H9 (cell line): ENCODE results near the gene C1orf122. TPM values are rescaled to one million over a fixed set of nuclear protein-coding genes. Genes with fewer than 3 reads are reported as not detected.

ENCODE experiments used
- DNase-seq: peaks from one replicate; pipeline ENCODE4 v3.0.0-alpha.2; 2017
- H2AFZ ChIP-seq: one replicate; pipeline ENCODE4 v1.6.1; 2013; ENCODE audit warnings: mild to moderate bottlenecking, low read length, control low read depth, moderate library complexity
- H2AK5ac ChIP-seq: 2 replicates; pipeline ENCODE4 v1.6.1; 2013; ENCODE audit warnings: low read length, control low read depth, mixed read lengths; ENCODE audit not compliant: insufficient read length
- H2BK120ac ChIP-seq: one replicate; pipeline ENCODE4 v1.6.1; 2013; ENCODE audit warnings: low read depth, mild to moderate bottlenecking, low read length, control low read depth, inconsistent platforms; ENCODE audit not compliant: poor library complexity, severe bottlenecking
- H2BK12ac ChIP-seq: 2 replicates; pipeline ENCODE4 v1.6.1; 2013; ENCODE audit warnings: low read length, control low read depth, mixed read lengths, low read depth; ENCODE audit not compliant: insufficient read length
- H2BK15ac ChIP-seq: 2 replicates; pipeline ENCODE4 v1.6.1; 2013; ENCODE audit warnings: low read depth, low read length, control low read depth
- H2BK20ac ChIP-seq: one replicate; pipeline ENCODE4 v1.6.1; 2013; ENCODE audit warnings: low read depth, mild to moderate bottlenecking, low read length, control low read depth, inconsistent platforms; ENCODE audit not compliant: poor library complexity, severe bottlenecking
- H2BK5ac ChIP-seq: 2 replicates; pipeline ENCODE4 v1.6.1; 2013; ENCODE audit warnings: low read length, control low read depth, mixed read lengths; ENCODE audit not compliant: insufficient read length
- H3K14ac ChIP-seq: 2 replicates; pipeline ENCODE4 v1.6.1; 2013; ENCODE audit warnings: low read length, control low read depth; ENCODE audit not compliant: insufficient read depth
- H3K18ac ChIP-seq: 2 replicates; pipeline ENCODE4 v1.6.1; 2013; ENCODE audit warnings: low read depth, mild to moderate bottlenecking, mixed read lengths, low read length, control low read depth; ENCODE audit not compliant: insufficient read length
- H3K23ac ChIP-seq: 2 replicates; pipeline ENCODE4 v1.6.1; 2013; ENCODE audit warnings: low read length, control low read depth, mixed read lengths, low read depth; ENCODE audit not compliant: insufficient read length
- H3K23me2 ChIP-seq: 2 replicates; pipeline ENCODE4 v1.6.1; 2013; ENCODE audit warnings: low read depth, mild to moderate bottlenecking, mixed read lengths, low read length, control low read depth; ENCODE audit not compliant: insufficient read length, poor library complexity, severe bottlenecking
- H3K27ac ChIP-seq: 2 replicates; pipeline ENCODE4 v1.5.1; 2013; ENCODE audit warnings: low read length, control low read depth, mixed read lengths, low read depth; ENCODE audit not compliant: insufficient read length
- H3K27me3 ChIP-seq: 2 replicates; pipeline ENCODE4 v1.6.1; 2013; ENCODE audit warnings: low read length, control low read depth, inconsistent platforms; ENCODE audit not compliant: insufficient read depth
- H3K4ac ChIP-seq: 2 replicates; pipeline ENCODE4 v1.6.1; 2013; ENCODE audit warnings: low read depth, mild to moderate bottlenecking, control low read depth, inconsistent platforms, low read length, moderate library complexity
- H3K4me1 ChIP-seq: 2 replicates; pipeline ENCODE4 v1.6.1; 2013; ENCODE audit warnings: low read length, control low read depth, inconsistent platforms; ENCODE audit not compliant: insufficient read depth
- H3K4me2 ChIP-seq: 2 replicates; pipeline ENCODE4 v1.6.1; 2013; ENCODE audit warnings: low read length, control low read depth, mixed read lengths; ENCODE audit not compliant: insufficient read length, insufficient read depth
- H3K56ac ChIP-seq: 2 replicates; pipeline ENCODE4 v1.6.1; 2013; ENCODE audit warnings: low read depth, mild to moderate bottlenecking, mixed read lengths, low read length, control low read depth; ENCODE audit not compliant: insufficient read length
- H3K79me1 ChIP-seq: 2 replicates; pipeline ENCODE4 v1.6.1; 2013; ENCODE audit warnings: low read depth, mild to moderate bottlenecking, moderate library complexity, low read length, control low read depth, inconsistent platforms; ENCODE audit not compliant: insufficient read depth, poor library complexity, severe bottlenecking
- H3K79me2 ChIP-seq: 2 replicates; pipeline ENCODE4 v1.6.1; 2013; ENCODE audit warnings: low read length, control low read depth, inconsistent platforms; ENCODE audit not compliant: insufficient read depth
- H3K9ac ChIP-seq: 2 replicates; pipeline ENCODE4 v1.6.1; 2013; ENCODE audit warnings: low read length, control low read depth, mixed read lengths; ENCODE audit not compliant: insufficient read length; ENCODE audit errors: extremely low read depth
- H3K9me3 ChIP-seq: one replicate; pipeline ENCODE4 v1.6.1; 2013; ENCODE audit warnings: low read depth, low read length, inconsistent platforms; ENCODE audit not compliant: control insufficient read depth
- H3T11ph ChIP-seq: one replicate; pipeline ENCODE4 v1.6.1; 2013; ENCODE audit warnings: mild to moderate bottlenecking, low read length, control low read depth, inconsistent platforms
- H4K20me1 ChIP-seq: one replicate; pipeline ENCODE4 v1.6.1; 2013; ENCODE audit not compliant: control insufficient read depth, insufficient read length, insufficient read depth
- H4K5ac ChIP-seq: 2 replicates; pipeline ENCODE4 v1.6.1; 2013; ENCODE audit warnings: low read depth, mild to moderate bottlenecking, mixed read lengths, low read length, control low read depth; ENCODE audit not compliant: insufficient read length
- H4K8ac ChIP-seq: replicated peaks from 2 replicates; pipeline ENCODE4 v1.6.1; 2013; ENCODE audit warnings: low read length, control low read depth, mixed read lengths, low read depth; ENCODE audit not compliant: insufficient read length
- H4K91ac ChIP-seq: 2 replicates; pipeline ENCODE4 v1.6.1; 2013; ENCODE audit warnings: low read depth, mild to moderate bottlenecking, moderate library complexity, mixed read lengths, low read length, control low read depth; ENCODE audit not compliant: insufficient read length
- H3K27ac Mint-ChIP-seq, 3 experiments: 2 replicates in 2 of 3; 3 replicates in 1 of 3; pipeline ENCODE4 v1.8.0; 2020 to 2021; ENCODE audit warnings: mixed read lengths in 3 of 3, mild to moderate bottlenecking in 1 of 3, moderate library complexity in 1 of 3
- H3K27me3 Mint-ChIP-seq: 2 replicates; pipeline ENCODE4 v1.8.0; 2021; ENCODE audit warnings: low read depth, mild to moderate bottlenecking, moderate library complexity, mixed read lengths
- H3K36me3 Mint-ChIP-seq, 3 experiments: 2 replicates in 2 of 3; 3 replicates in 1 of 3; pipeline ENCODE4 v1.8.0; 2020 to 2021; ENCODE audit warnings: low read depth in 3 of 3, mixed read lengths in 3 of 3; ENCODE audit not compliant: insufficient read depth in 1 of 3
- H3K4me1 Mint-ChIP-seq, 2 experiments: 2 replicates each; pipeline ENCODE4 v1.8.0; 2020; ENCODE audit warnings: mixed read lengths in 2 of 2
- H3K4me3 Mint-ChIP-seq, 2 experiments: 2 replicates in 1 of 2; 3 replicates in 1 of 2; pipeline ENCODE4 v1.8.0; 2020 to 2021; ENCODE audit warnings: mild to moderate bottlenecking in 2 of 2, mixed read lengths in 2 of 2, moderate library complexity in 1 of 2
- H3K9me3 Mint-ChIP-seq, 2 experiments: 2 replicates in 1 of 2; 3 replicates in 1 of 2; pipeline ENCODE4 v1.8.0; 2020; ENCODE audit warnings: mild to moderate bottlenecking in 2 of 2, mixed read lengths in 2 of 2, moderate library complexity in 1 of 2
- CTCF ChIP-seq: fragments of 200-600 bp; sonication (generic); conservative IDR thresholded peaks from 3 replicates; pipeline ENCODE4 v1.8.0; 2021; ENCODE audit warnings: antibody characterized with exemption, mild to moderate bottlenecking
- WGBS: extraction: QIAGEN DNeasy Blood & Tissue Kit; methylation state at CpG from one replicate; pipeline ENCODE4 v1.1.7; 2013; ENCODE audit warnings: missing lambda C conversion rate, low lambda C conversion rate, mixed read lengths; ENCODE audit not compliant: insufficient read length; ENCODE audit errors: extremely low coverage; 5-methylcytosine and 5-hydroxymethylcytosine counted together
- total RNA-seq: library from RNA; stranded (reverse); gene quantifications from 2 replicates; pipeline ENCODE4 v1.2.1, GENCODE V29; 2021

Gene C1orf122
- total RNA-seq, 1 experiment from 2014 or later, result 59.3 TPM

DNA sequence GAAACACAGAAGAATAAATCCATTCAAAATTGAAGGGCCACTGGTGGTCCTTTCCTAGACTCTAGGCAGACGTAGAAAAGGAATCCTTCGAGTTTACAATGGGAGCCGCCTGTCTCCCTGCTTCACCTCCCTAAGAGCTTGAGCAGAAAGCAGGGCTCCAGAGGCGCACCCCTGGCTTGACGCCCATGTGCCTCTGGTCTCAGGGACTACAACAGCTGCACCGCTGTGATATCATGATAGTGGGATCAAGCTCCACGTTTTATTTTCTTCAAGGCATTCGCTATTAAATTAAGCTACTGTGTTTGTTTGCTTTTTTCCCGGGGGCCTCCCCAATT lies 403 bp upstream of the C1orf122 start:
- WGBS, result no CpG with 5 or more reads among the region's 9 CpGs
- Histone ChIP-seq H3K79me2 (peaks cover 9% of the 10 kb centered on the region; the same call in 1 of the 2 replicates), H2AK5ac (no peak overlapping the region), H4K91ac (no peak overlapping the region), H3K4ac (no peak overlapping the region), H3K14ac (no peak overlapping the region), H2BK12ac (no peak overlapping the region), H2AFZ (no peak overlapping the region), H3K9ac (peak overlapping the region; percentile 92), H3T11ph (no peak overlapping the region), H2BK5ac (no peak overlapping the region), H3K23me2 (peaks cover 8% of the 10 kb centered on the region), H3K27me3 (no peaks in the 10 kb centered on the region), H4K8ac (no peak overlapping the region), H4K20me1 (no peaks in the 10 kb centered on the region), H4K5ac (no peak overlapping the region), H3K4me2 (peak overlapping the region; percentile 76), H3K18ac (no peak overlapping the region), H3K27ac (no peak overlapping the region), H2BK120ac (no peak overlapping the region), H3K56ac (no peak overlapping the region), H3K4me1 (no peaks in the 10 kb centered on the region; the same call in 1 of the 2 replicates), H3K23ac (no peak overlapping the region), H3K79me1 (peaks cover 9% of the 10 kb centered on the region), H2BK15ac (no peak overlapping the region), H2BK20ac (no peak overlapping the region), H3K9me3 (no peaks in the 10 kb centered on the region)
- Mint-ChIP-seq H3K4me3 (peak overlapping the region; percentile 89 to 90), H3K4me1 (peaks cover 10 to 11% of the 10 kb centered on the region in 2 experiments), H3K27ac (peak overlapping the region in 2 of 3 experiments; percentile 77 to 83; a peak in 5 of 7 replicates), H3K27me3 (no peaks in the 10 kb centered on the region; the same call in 1 of the 2 replicates), H3K9me3 (no peaks in the 10 kb centered on the region), H3K36me3 (peaks cover 41 to 60% (median 44%) of the 10 kb centered on the region in 3 experiments)
- DNase-seq, result no peak
- no peak for TF ChIP-seq CTCF
